ENCODE results near the gene PKD1L1.

PKD1L1 gene

DNA sequence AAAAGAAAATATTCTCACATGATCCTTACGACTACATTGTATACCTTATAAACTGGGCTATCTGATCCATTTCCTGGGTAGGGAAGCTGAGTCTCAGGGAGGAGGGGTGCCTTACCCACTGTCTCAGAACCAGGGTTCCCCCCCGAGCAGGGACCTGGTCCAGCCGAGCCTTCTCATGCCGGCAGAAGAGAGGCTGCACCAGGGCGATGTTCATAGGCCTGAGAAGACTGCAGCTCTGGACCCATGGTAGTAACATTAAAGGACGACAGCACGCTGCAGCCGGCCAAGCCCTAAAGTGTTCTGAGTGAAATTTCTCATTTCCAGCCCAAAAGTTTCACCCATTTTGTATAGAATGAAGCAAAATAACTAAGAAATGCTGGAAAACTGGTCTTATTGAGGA is 203.4 kb downstream of the PKD1L1 start (continued):
- no peak for TF ChIP-seq ATF2 (tag by site-specific recombination; IDR thresholded peaks at IDR 0.05; ENCODE audit: low read depth)
- no peak for TF ChIP-seq ZNF571 (tag by site-specific recombination; IDR thresholded peaks at IDR 0.05)
- no peak for TF ChIP-seq GLI2 (tag by site-specific recombination; IDR thresholded peaks at IDR 0.05; ENCODE audit: borderline replicate concordance, low read depth)
- TF ChIP-seq, protein P1, sequence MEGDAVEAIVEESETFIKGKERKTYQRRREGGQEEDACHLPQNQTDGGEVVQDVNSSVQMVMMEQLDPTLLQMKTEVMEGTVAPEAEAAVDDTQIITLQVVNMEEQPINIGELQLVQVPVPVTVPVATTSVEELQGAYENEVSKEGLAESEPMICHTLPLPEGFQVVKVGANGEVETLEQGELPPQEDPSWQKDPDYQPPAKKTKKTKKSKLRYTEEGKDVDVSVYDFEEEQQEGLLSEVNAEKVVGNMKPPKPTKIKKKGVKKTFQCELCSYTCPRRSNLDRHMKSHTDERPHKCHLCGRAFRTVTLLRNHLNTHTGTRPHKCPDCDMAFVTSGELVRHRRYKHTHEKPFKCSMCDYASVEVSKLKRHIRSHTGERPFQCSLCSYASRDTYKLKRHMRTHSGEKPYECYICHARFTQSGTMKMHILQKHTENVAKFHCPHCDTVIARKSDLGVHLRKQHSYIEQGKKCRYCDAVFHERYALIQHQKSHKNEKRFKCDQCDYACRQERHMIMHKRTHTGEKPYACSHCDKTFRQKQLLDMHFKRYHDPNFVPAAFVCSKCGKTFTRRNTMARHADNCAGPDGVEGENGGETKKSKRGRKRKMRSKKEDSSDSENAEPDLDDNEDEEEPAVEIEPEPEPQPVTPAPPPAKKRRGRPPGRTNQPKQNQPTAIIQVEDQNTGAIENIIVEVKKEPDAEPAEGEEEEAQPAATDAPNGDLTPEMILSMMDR (tag by site-specific recombination; IDR thresholded peaks at IDR 0.05), result no peak
- TF ChIP-seq ZNF239 (tag by site-specific recombination; IDR thresholded peaks at IDR 0.05), result no peak
- no peak for TF ChIP-seq ZNF184 (tag by site-specific recombination; IDR thresholded peaks at IDR 0.05)
- no peak for TF ChIP-seq ZNF366 (tag by site-specific recombination; conservative IDR thresholded peaks at IDR 0.05)
- TF ChIP-seq SCRT2 (tag by site-specific recombination; IDR thresholded peaks at IDR 0.05), result no peak

- peaks cover 7% of the 10 kb centered on the region; the same call in 1 of the 2 replicates for H3K4me1 ChIP-seq (ENCODE audit: control insufficient read depth, insufficient read depth, low read length)
- H3K36me3 ChIP-seq (ENCODE audit: control insufficient read depth in 2 of 2, insufficient read depth in 1 of 2, low read length in 2 of 2), result no peaks in the 10 kb centered on the region
- H3K4me3 ChIP-seq (ENCODE audit: low read depth, low read length), result no peak overlapping the region
- ChIA-PET POLR2A (no interaction called here), CTCF (interaction anchor here (1.1 kb wide), 1 partner anchor 478 kb away, joined by 3 read pairs; no protein-coding TSS in a partner anchor)
- no peak overlapping the region for H3K27ac ChIP-seq (ENCODE audit: extremely low read depth, low read depth, low read length)
- TF ChIP-seq ZFHX2 (tag by site-specific recombination; conservative IDR thresholded peaks at IDR 0.05), result 0 out of 2 replicates have a peak, but pooled peaks have one; percentile 9
- no peak for TF ChIP-seq GLIS2 (tag by site-specific recombination; IDR thresholded peaks at IDR 0.05)
- TF ChIP-seq ZNF324 (tag by site-specific recombination; IDR thresholded peaks at IDR 0.05), result no peak
- H3K9me3 ChIP-seq (ENCODE audit: control insufficient read depth, insufficient read depth, low read depth, low read length), result no peaks in the 10 kb centered on the region
Measured at GRCh38 chr7:47743965-47744591, 204.2 kb downstream of the PKD1L1 start.

DNA sequence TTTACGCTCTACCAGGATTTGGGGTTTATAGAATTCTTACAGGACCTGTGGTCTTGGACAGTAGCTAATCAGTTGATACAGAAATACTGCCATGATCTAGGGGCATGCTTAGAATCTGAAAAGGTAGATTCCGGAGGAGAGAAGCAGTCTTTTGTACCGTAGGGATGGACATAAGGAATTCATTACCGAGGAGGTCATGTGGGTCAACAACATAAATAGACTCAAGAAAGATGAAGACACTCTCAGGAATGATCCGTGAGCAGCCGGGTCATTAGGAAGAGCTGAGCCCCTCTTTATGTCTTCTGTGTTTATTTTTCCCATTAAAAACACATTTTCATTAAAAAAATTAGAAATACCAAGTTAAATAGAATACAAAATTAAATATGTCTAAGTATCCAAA is 206.3 kb downstream of the PKD1L1 start:
- POLR2A ChIA-PET, result no interaction called here
- CTCF ChIA-PET, result no interaction called here
- no peak overlapping the region for H3K4me3 ChIP-seq (ENCODE audit: low read depth, low read length)
- no peak overlapping the region for H3K27ac ChIP-seq (ENCODE audit: extremely low read depth, low read depth, low read length)
- no peaks in the 10 kb centered on the region for H3K9me3 ChIP-seq (ENCODE audit: control insufficient read depth, insufficient read depth, low read depth, low read length)
- H3K36me3 ChIP-seq (ENCODE audit: control insufficient read depth in 2 of 2, insufficient read depth in 1 of 2, low read length in 2 of 2), result no peaks in the 10 kb centered on the region
- peaks cover 7% of the 10 kb centered on the region; the same call in 1 of the 2 replicates for H3K4me1 ChIP-seq (ENCODE audit: control insufficient read depth, insufficient read depth, low read length)
- TF ChIP-seq ZBTB20 (tag by site-specific recombination; IDR thresholded peaks at IDR 0.05) (no peak), ZNF521 (tag by site-specific recombination; IDR thresholded peaks at IDR 0.05) (no peak), ZNF114 (tag by site-specific recombination; IDR thresholded peaks at IDR 0.05) (no peak), ZNF121 (tag by site-specific recombination; IDR thresholded peaks at IDR 0.05) (no peak), ZNF112 (tag by site-specific recombination; IDR thresholded peaks at IDR 0.05) (no peak), ZNF214 (tag by site-specific recombination; IDR thresholded peaks at IDR 0.05; ENCODE audit: borderline replicate concordance) (no peak), ZNF433 (tag by site-specific recombination; IDR thresholded peaks at IDR 0.05; ENCODE audit: low read depth) (no peak), ZNF704 (tag by site-specific recombination; IDR thresholded peaks at IDR 0.05) (no peak), ZNF354C (tag by site-specific recombination; IDR thresholded peaks at IDR 0.05; ENCODE audit: borderline replicate concordance, low read depth) (no peak), ZNF830 (tag by site-specific recombination; IDR thresholded peaks at IDR 0.05; ENCODE audit: low read depth) (no peak), ZNF239 (tag by site-specific recombination; IDR thresholded peaks at IDR 0.05) (no peak), HOXA7 (CRISPR knock-in tag; IDR thresholded peaks at IDR 0.05; ENCODE audit: borderline replicate concordance) (no peak), ZNF426 (tag by site-specific recombination; IDR thresholded peaks at IDR 0.05) (no peak), ZNF394 (tag by site-specific recombination; IDR thresholded peaks at IDR 0.05; ENCODE audit: borderline replicate concordance) (no peak), OVOL3 (tag by site-specific recombination; IDR thresholded peaks at IDR 0.05) (no peak)
- TF ChIP-seq, protein P2, sequence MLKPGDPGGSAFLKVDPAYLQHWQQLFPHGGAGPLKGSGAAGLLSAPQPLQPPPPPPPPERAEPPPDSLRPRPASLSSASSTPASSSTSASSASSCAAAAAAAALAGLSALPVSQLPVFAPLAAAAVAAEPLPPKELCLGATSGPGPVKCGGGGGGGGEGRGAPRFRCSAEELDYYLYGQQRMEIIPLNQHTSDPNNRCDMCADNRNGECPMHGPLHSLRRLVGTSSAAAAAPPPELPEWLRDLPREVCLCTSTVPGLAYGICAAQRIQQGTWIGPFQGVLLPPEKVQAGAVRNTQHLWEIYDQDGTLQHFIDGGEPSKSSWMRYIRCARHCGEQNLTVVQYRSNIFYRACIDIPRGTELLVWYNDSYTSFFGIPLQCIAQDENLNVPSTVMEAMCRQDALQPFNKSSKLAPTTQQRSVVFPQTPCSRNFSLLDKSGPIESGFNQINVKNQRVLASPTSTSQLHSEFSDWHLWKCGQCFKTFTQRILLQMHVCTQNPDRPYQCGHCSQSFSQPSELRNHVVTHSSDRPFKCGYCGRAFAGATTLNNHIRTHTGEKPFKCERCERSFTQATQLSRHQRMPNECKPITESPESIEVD (tag by site-specific recombination; IDR thresholded peaks at IDR 0.05), result no peak
- TF ChIP-seq, protein P3, sequence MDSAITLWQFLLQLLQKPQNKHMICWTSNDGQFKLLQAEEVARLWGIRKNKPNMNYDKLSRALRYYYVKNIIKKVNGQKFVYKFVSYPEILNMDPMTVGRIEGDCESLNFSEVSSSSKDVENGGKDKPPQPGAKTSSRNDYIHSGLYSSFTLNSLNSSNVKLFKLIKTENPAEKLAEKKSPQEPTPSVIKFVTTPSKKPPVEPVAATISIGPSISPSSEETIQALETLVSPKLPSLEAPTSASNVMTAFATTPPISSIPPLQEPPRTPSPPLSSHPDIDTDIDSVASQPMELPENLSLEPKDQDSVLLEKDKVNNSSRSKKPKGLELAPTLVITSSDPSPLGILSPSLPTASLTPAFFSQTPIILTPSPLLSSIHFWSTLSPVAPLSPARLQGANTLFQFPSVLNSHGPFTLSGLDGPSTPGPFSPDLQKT (IDR thresholded peaks at IDR 0.05; ENCODE audit: borderline replicate concordance, low read depth, low read length), result no peak

All from HEK293 (cell line).